ENCODE measurements around the gene PCED1B.

The PCED1B gene

DNA sequence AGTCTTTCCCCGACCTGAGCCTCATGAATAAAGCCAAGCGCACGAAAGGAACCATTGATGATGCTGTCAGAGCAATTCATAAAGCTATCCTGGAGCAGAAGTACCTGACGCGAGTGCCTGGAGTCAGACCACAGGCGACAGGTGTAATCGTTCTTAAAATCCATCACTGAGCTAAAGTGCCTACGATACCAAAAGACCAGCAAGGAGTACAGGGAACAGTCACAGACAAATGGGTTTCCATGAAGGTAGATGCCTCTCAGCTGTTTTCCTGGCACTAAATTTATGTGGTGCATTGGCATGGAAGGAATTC, 1.4 kb upstream of the PCED1B start:
- Histone ChIP-seq H3K27me3 (peaks cover 58% of the 10 kb centered on the region), H3K36me3 (no peaks in the 10 kb centered on the region), H3K4me3 (ENCODE audit: low read depth, low read length) (no peak overlapping the region), H3K4me1 (no peaks in the 10 kb centered on the region), H3K9me3 (no peaks in the 10 kb centered on the region)
- TF ChIP-seq, protein P1, sequence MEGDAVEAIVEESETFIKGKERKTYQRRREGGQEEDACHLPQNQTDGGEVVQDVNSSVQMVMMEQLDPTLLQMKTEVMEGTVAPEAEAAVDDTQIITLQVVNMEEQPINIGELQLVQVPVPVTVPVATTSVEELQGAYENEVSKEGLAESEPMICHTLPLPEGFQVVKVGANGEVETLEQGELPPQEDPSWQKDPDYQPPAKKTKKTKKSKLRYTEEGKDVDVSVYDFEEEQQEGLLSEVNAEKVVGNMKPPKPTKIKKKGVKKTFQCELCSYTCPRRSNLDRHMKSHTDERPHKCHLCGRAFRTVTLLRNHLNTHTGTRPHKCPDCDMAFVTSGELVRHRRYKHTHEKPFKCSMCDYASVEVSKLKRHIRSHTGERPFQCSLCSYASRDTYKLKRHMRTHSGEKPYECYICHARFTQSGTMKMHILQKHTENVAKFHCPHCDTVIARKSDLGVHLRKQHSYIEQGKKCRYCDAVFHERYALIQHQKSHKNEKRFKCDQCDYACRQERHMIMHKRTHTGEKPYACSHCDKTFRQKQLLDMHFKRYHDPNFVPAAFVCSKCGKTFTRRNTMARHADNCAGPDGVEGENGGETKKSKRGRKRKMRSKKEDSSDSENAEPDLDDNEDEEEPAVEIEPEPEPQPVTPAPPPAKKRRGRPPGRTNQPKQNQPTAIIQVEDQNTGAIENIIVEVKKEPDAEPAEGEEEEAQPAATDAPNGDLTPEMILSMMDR (IDR thresholded peaks at IDR 0.05; ENCODE audit: low read depth, low read length), result no peak
- DNase-seq, result no peak

DNA sequence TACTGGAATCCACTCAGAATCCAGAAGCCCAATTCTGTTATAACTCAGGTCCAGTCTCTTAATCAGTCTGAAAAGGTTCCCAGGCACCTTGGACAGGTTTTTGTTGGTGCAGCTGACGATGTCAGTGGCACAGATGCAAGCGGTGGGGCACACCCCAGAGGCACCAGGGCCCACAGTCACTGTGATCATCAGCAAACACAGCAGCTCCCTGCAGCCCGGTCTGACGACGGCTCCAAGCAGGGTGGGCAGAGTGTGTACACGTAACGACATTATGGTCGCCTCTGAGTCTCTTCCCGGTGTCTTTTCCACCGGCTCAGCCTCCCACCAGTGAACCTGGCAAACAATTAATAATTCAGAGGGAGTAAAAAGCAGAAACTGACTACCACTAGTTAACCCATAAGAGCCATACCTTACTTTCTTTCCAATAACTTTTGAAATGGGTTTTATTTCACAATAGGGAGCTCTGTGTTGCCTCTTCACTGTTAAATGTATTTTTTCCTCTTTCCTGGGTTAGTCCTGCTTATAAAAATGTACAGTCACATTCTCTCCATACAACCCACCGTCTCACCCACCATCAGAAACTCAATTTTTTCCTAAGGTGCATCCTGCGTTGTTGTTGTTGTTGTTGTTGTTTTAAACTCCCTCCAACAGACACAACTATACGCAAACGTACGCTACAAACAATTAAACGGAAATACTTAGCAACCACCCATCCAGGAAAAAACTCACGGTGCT, 521 bp upstream of the PCED1B start:
- peaks cover 55% of the 10 kb centered on the region for H3K27me3 ChIP-seq
- H3K4me1 ChIP-seq, result no peaks in the 10 kb centered on the region
- no peak for DNase-seq
- H3K4me3 ChIP-seq (ENCODE audit: low read depth, low read length), result no peak overlapping the region
- H3K9me3 ChIP-seq, result no peaks in the 10 kb centered on the region
- no peaks in the 10 kb centered on the region for H3K36me3 ChIP-seq
- TF ChIP-seq, protein P1 (IDR thresholded peaks at IDR 0.05; ENCODE audit: low read depth, low read length), result no peak

DNA sequence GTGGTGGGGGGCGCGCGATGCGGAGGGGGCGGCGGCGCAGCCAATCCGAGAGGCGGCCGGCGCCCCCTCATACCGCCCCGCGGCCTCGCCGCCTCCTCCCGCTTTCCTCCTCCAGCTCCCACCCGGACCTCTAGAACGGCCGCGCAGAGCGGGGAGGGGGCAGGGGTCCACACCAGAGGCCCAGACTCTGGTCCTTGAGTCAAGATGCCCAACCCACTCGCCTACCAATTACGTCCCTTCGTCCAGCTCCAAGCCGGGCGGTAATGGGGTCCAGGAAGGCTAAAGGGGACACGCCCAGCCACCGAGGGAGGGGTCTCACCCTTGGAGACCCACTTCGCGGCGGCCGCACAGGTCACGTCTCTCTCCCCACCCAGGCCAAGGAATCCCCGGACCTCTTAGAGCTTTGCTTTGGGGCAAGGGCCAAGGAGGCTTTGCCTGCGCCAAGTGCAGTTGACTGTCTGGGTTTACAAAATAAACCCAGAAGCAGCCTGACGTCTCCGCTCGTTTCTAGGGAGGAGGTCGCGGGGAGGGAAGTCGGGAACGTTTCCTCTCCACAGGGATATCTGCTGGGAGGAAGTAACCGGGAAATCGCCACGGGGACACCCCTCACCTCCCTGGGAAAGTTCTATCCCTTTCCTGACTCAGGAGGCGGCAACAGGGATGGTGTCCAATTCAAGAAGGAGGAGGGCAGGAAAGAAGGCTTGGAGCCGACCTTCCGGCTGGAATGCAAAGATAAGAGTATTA, 732 bp downstream of the PCED1B start:
- TF ChIP-seq, protein P1 (IDR thresholded peaks at IDR 0.05; ENCODE audit: low read depth, low read length), result no peak
- DNase-seq, result no peak
- no peak overlapping the region for H3K4me3 ChIP-seq (ENCODE audit: low read depth, low read length)
- no peaks in the 10 kb centered on the region for H3K36me3 ChIP-seq
- H3K4me1 ChIP-seq, result no peaks in the 10 kb centered on the region
- no peaks in the 10 kb centered on the region for H3K9me3 ChIP-seq
- H3K27me3 ChIP-seq, result peaks cover 51% of the 10 kb centered on the region

DNA sequence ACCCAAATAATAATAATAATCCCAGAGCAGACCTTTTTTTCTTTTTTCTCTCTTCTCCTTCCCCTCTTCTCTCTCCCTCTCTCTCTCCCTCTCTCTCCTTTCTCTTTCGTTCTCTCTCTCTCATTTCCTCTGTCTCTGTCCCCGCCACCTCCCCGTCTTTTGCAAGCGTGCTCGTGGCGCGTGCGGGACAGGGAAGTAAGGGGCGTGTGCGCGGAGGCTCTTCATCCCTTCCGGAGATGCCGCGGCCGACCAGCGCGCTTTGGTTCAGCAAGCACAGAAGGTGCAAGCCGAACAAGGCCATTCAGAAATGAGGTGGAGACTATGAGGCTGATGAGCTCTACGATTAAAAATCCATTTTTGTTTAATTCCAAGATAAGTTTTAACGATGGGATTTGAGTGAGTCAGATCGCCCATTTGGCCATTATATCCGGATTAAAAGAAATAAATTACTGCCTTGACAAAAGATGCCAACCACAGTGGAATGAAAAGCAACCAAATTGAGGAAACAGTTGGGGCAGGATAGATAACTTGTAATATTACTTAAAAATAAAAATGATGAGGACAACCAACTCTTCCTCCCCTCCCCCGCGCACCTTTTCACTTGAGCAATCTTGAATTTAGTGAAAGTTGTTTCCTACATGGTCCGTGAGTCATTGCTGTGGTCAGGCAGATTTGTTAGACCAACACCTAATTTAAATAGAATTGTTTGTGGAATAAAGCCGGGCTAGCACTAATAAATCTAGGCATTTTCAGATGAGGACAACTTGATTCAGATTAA, 1.5 kb downstream of the PCED1B start:
- H3K36me3 ChIP-seq, result no peaks in the 10 kb centered on the region
- TF ChIP-seq, protein P1 (IDR thresholded peaks at IDR 0.05; ENCODE audit: low read depth, low read length), result no peak
- no peaks in the 10 kb centered on the region for H3K4me1 ChIP-seq
- no peak overlapping the region for H3K4me3 ChIP-seq (ENCODE audit: low read depth, low read length)
- no peak for DNase-seq
- H3K27me3 ChIP-seq, result peaks cover 51% of the 10 kb centered on the region
- no peaks in the 10 kb centered on the region for H3K9me3 ChIP-seq

DNA sequence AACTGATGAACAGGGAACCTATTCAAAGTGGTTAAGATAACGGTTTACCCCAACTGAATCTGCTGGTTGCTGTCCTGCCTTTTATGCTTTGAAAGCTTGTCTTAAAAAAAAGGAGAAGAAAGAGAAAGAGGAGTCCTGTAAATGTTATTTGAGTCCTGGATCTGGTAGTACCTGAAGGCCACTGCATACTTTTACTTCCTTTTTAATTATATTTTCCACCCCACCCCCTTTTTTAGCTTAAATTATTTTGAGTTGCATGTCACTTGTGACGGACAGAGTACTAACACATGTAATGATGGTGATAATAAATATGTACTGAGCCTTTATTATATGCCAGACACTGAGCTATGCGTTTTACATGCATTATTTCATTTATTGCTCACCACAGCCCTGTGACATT, 2.9 kb downstream of the PCED1B start:
- no peaks in the 10 kb centered on the region for H3K4me1 ChIP-seq
- H3K27me3 ChIP-seq, result peaks cover 46% of the 10 kb centered on the region
- H3K9me3 ChIP-seq, result no peaks in the 10 kb centered on the region
- no peak for DNase-seq
- TF ChIP-seq, protein P1 (IDR thresholded peaks at IDR 0.05; ENCODE audit: low read depth, low read length), result no peak
- H3K36me3 ChIP-seq, result no peaks in the 10 kb centered on the region
- no peak overlapping the region for H3K4me3 ChIP-seq (ENCODE audit: low read depth, low read length)
